ENCODE data around the gene EMC8. TPM values are rescaled to one million over a fixed set of nuclear protein-coding genes. Genes with fewer than 3 reads are reported as not detected.

Gene EMC8
- total and polyA plus RNA-seq, 2 of the 8 experiments (the other 6 are each of a cell fraction or from before 2014, with no cell fraction given), result 52.2 to 69.7 TPM

GRCh38 chr16:85819245-85819644 is 19.9 kb upstream of the EMC8 start:
- no peak overlapping the region for H2BK20ac ChIP-seq (ENCODE audit: low read length)
- CTCF ChIA-PET (ENCODE audit: partially characterized antibody), result interaction anchor here (0.6 to 7.6 kb wide), 49 partner anchors 8 to 1255 kb away, joined by 3 to 319 read pairs (median 4); partner anchors contain the start of gene IRF8
- H3K9me3 ChIP-seq (ENCODE audit: insufficient read depth in 2 of 2, low read depth in 1 of 2, low read length in 1 of 2), result no peaks in the 10 kb centered on the region
- no peak overlapping the region for H2AFZ ChIP-seq (ENCODE audit: low read length)
- no peak overlapping the region for H2BK5ac ChIP-seq (ENCODE audit: low read depth, low read length)
- no peak overlapping the region for H4K5ac ChIP-seq (ENCODE audit: insufficient read length, low read depth, low read length)
- H3K27ac ChIP-seq (ENCODE audit: low read depth, low read length), result no peak overlapping the region
- peaks cover 6% of the 10 kb centered on the region; the same call in 1 of the 2 replicates for H3K23me2 ChIP-seq (ENCODE audit: low read depth, low read length)
- H3K4ac ChIP-seq (replicated peaks; ENCODE audit: insufficient read length, low read depth, low read length), result no peak overlapping the region
- no peak overlapping the region for H2AK5ac ChIP-seq (ENCODE audit: low read depth, low read length)
- H3K9ac ChIP-seq (replicated peaks in 1 of 4; ENCODE audit: extremely low read depth in 1 of 4, low read depth in 3 of 4, low read length in 3 of 4), result no peak overlapping the region
- H3K14ac ChIP-seq (ENCODE audit: insufficient read length), result no peak overlapping the region
- H3K4me1 ChIP-seq (replicated peaks in 1 of 4; ENCODE audit: control insufficient read depth in 3 of 4, insufficient read depth in 4 of 4, low read length in 3 of 4), result no peaks in the 10 kb centered on the region; a peak in 1 of 7 replicates
- no peaks in the 10 kb centered on the region for H3K36me3 ChIP-seq (ENCODE audit: control insufficient read depth in 2 of 4, insufficient read depth in 4 of 4, low read length in 3 of 4)
- WGBS, 2 experiments (ENCODE audit: extremely low coverage in 1 of 2, insufficient coverage in 1 of 2, insufficient read length in 1 of 2, insufficient replicate concordance in 2 of 2, low coverage in 1 of 2, low lambda C conversion rate in 2 of 2, missing lambda C conversion rate in 1 of 2), result 10% methylated on average over 9 of the region's 10 CpGs; no CpG with 5 or more reads in 1 of the 2 experiments
- no peak overlapping the region for H3K4me3 ChIP-seq (ENCODE audit: extremely low read depth in 1 of 4, insufficient read depth in 2 of 4, low read depth in 3 of 4, low read length in 4 of 4)
- no peak overlapping the region for H3K18ac ChIP-seq (ENCODE audit: extremely low read depth, low read length)
- peaks cover 0 to 6% of the 10 kb centered on the region in 2 experiments for H4K20me1 ChIP-seq (replicated peaks in 1 of 2; ENCODE audit: control insufficient read depth in 1 of 2, insufficient read depth in 2 of 2, low read length in 2 of 2)
- H2BK15ac ChIP-seq (ENCODE audit: low read length), result no peak overlapping the region
- no peaks in the 10 kb centered on the region for H3K79me2 ChIP-seq (ENCODE audit: control insufficient read depth in 1 of 2, insufficient read depth in 2 of 2, low read length in 2 of 2)
- H4K8ac ChIP-seq (ENCODE audit: extremely low read depth, insufficient read depth, low read length), result no peak overlapping the region
- no peak overlapping the region for H3K23ac ChIP-seq (ENCODE audit: insufficient read length)
- peak; percentile 39 for FAIRE-seq
- H3K4me2 ChIP-seq (ENCODE audit: insufficient read depth in 1 of 2, low read depth in 2 of 2, low read length in 2 of 2), result no peak overlapping the region
- no peak overlapping the region for H4K91ac ChIP-seq (replicated peaks; ENCODE audit: insufficient read length, low read length)
- H2BK120ac ChIP-seq (replicated peaks; ENCODE audit: low read depth, low read length), result no peak overlapping the region
- POLR2A ChIA-PET (ENCODE audit: partially characterized antibody), result interaction anchor here (0.9 to 1.0 kb wide), 2 partner anchors 161 to 179 kb away, joined by 3 read pairs; no protein-coding TSS in a partner anchor
- peak; percentile 89 to 97 for DNase-seq (ENCODE audit: low read depth in 1 of 2, low spot score in 2 of 2)
- H3K79me1 ChIP-seq (ENCODE audit: low read depth, low read length), result no peaks in the 10 kb centered on the region
- peaks cover 0 to 11% (median 3%) of the 10 kb centered on the region in 4 experiments; a peak in 2 of 7 replicates for H3K27me3 ChIP-seq (replicated peaks in 1 of 4; ENCODE audit: control insufficient read depth in 3 of 4, extremely low read depth in 1 of 4, insufficient read depth in 3 of 4, low read length in 3 of 4)
- H2BK12ac ChIP-seq (ENCODE audit: low read depth, low read length), result no peak overlapping the region
- H3K56ac ChIP-seq (replicated peaks; ENCODE audit: insufficient read length, low read depth, low read length), result no peak overlapping the region
- no peak for TF ChIP-seq PHF8 (conservative IDR thresholded peaks at IDR 0.05; ENCODE audit: low read depth, low read length)
- TF ChIP-seq CBX8 (IDR thresholded peaks at IDR 0.05; ENCODE audit: borderline replicate concordance, low read depth, low read length), result no peak
- TF ChIP-seq SAP30 (IDR thresholded peaks at IDR 0.05; ENCODE audit: insufficient read depth, insufficient replicate concordance, low read length), result no peak
- TF ChIP-seq SIN3A (conservative IDR thresholded peaks at IDR 0.05 in 1 of 2, IDR thresholded peaks at IDR 0.05 in 1 of 2; ENCODE audit: low read depth in 1 of 2, low read length in 2 of 2), result no peak
- TF ChIP-seq E2F6 (IDR thresholded peaks at IDR 0.05), result no peak
- TF ChIP-seq ATF3 (IDR thresholded peaks at IDR 0.05; ENCODE audit: insufficient read depth, low read depth, low read length), result no peak
- TF ChIP-seq CTCF (IDR thresholded peaks at IDR 0.05; ENCODE audit: control extremely low read depth in 1 of 3, insufficient read depth in 1 of 3, low read depth in 1 of 3, low read length in 3 of 3), result peak; percentile 79 to 91 (median 90)
- no peak for TF ChIP-seq NRF1 (IDR thresholded peaks at IDR 0.05; ENCODE audit: low read depth, low read length)

Data from H1 (cell line).